PC-9 (cell line): ENCODE data around the gene ETV6. TPM values are rescaled to one million over a fixed set of nuclear protein-coding genes. Genes with fewer than 3 reads are reported as not detected.

Experiments
- BruUV-seq: library from RNA; stranded (reverse); fragments of 400-500 nt; replicated peaks from 2 replicates; lab custom pipeline; 2021; lab: Mats Ljungman, UMichigan
- CTCF ChIA-PET: fragments of 300-600 bp; sonication (Branson Sonifier 250); formaldehyde crosslinking; loops from one replicate; lab custom pipeline; 2022; ENCODE audit warnings: antibody characterized with exemption; lab: Charles Lee
- POLR2A ChIA-PET: fragments of 300-600 bp; sonication (Branson Sonifier 250); formaldehyde crosslinking; loops from one replicate; lab custom pipeline; 2022; ENCODE audit warnings: antibody characterized with exemption; ENCODE audit not compliant: unreplicated experiment; lab: Charles Lee
- DNase-seq, 2 experiments: peaks; one replicate each; pipeline versions ENCODE4 v3.0.0 to v3.0.0-alpha.2; 2015 to 2022; ENCODE audit warnings: mixed read lengths in 1 of 2
- H2AFZ ChIP-seq: fragments of 200-600 bp; sonication (generic); 2 replicates; pipeline ENCODE4 v1.8.1; 2017; ENCODE audit warnings: antibody characterized with exemption
- H3F3A ChIP-seq: fragments of 200-600 bp; sonication (generic); 2 replicates; pipeline ENCODE4 v1.8.1; 2017; ENCODE audit warnings: antibody characterized with exemption, mild to moderate bottlenecking, low read depth; ENCODE audit not compliant: insufficient read depth
- H3K27ac ChIP-seq: fragments of 200-600 bp; sonication (generic); 2 replicates; pipeline ENCODE4 v1.6.1; 2016; ENCODE audit warnings: mixed run types
- H3K27me3 ChIP-seq: fragments of 200-600 bp; sonication (generic); 2 replicates; pipeline ENCODE4 v1.6.1; 2016; ENCODE audit warnings: low read depth, mixed run types; ENCODE audit not compliant: insufficient read depth
- H3K36me3 ChIP-seq: fragments of 200-600 bp; sonication (generic); 2 replicates; pipeline ENCODE4 v1.6.1; 2016; ENCODE audit warnings: low read depth, mixed run types
- H3K4me1 ChIP-seq: fragments of 200-600 bp; sonication (generic); replicated peaks from 2 replicates; pipeline ENCODE4 v1.6.1; 2016; ENCODE audit warnings: mixed run types; ENCODE audit not compliant: insufficient read depth
- H3K4me2 ChIP-seq: fragments of 200-600 bp; sonication (generic); 2 replicates; pipeline ENCODE4 v1.6.1; 2017; ENCODE audit warnings: mixed run types
- H3K4me3 ChIP-seq: fragments of 200-600 bp; sonication (generic); 2 replicates; pipeline ENCODE4 v1.6.1; 2016; ENCODE audit warnings: mixed run types
- H3K79me2 ChIP-seq: fragments of 200-600 bp; sonication (generic); 2 replicates; pipeline ENCODE4 v1.6.1; 2017; ENCODE audit warnings: low read depth, mixed run types
- H3K9me2 ChIP-seq: fragments of 200-600 bp; sonication (generic); 2 replicates; pipeline ENCODE4 v1.8.1; 2017; ENCODE audit warnings: mild to moderate bottlenecking; ENCODE audit not compliant: insufficient read depth
- H3K9me3 ChIP-seq: fragments of 200-600 bp; sonication (generic); 2 replicates; pipeline ENCODE4 v1.8.1; 2016; ENCODE audit warnings: low read depth; ENCODE audit not compliant: insufficient read depth
- H4K20me1 ChIP-seq: fragments of 200-600 bp; sonication (generic); 2 replicates; pipeline ENCODE4 v1.8.1; 2017; ENCODE audit not compliant: insufficient read depth
- CTCF ChIP-seq: fragments of 200-600 bp; sonication (generic); conservative IDR thresholded peaks from 2 replicates; pipeline ENCODE4 v1.6.1; 2017; ENCODE audit warnings: mixed run types, antibody characterized with exemption, mild to moderate bottlenecking, moderate library complexity
- EZH2 ChIP-seq: fragments of 200-600 bp; sonication (generic); IDR thresholded peaks from 2 replicates; pipeline ENCODE4 v1.8.0; 2017; ENCODE audit warnings: antibody characterized with exemption, low read depth
- intact Hi-C: fragments of 100-400 bp; cut with micrococcal nuclease; formaldehyde crosslinking; loops from one replicate; pipeline ENCODE4 v1.10.0; 2022; ENCODE audit not compliant: unreplicated experiment
- total RNA-seq: library from RNA; stranded (reverse); gene quantifications from 2 replicates; pipeline ENCODE4 v1.2.3, GENCODE V29; 2021

Gene ETV6
- total RNA-seq, 1 experiment from 2014 or later: 62.8 TPM

- DNase-seq: no peak
- no TSS peak for BruUV-seq
- no peak for TF ChIP-seq EZH2
- no peak for TF ChIP-seq CTCF
Measured at GRCh38 chr12:11777451-11777850, 128.0 kb downstream of the ETV6 start.

GRCh38 chr12:11777962-11778361 is 128.5 kb downstream of the ETV6 start:
- CTCF ChIA-PET: no interaction called here

More at GRCh38 chr12:11777451-11777850, 128.0 kb downstream of the ETV6 start:
- 0 out of 2 replicates have a peak, but pooled peaks cover 3% of the 10 kb centered on the region for H4K20me1 ChIP-seq
- peaks cover 17% of the 10 kb centered on the region for H3K79me2 ChIP-seq
- H3K27ac ChIP-seq: no peak overlapping the region
- intact Hi-C loops: no loop called here
- H3K9me3 ChIP-seq: no peaks in the 10 kb centered on the region
- no peaks in the 10 kb centered on the region for H3K27me3 ChIP-seq
- peaks cover 3% of the 10 kb centered on the region; the same call in 1 of the 2 replicates for H3K36me3 ChIP-seq
- H3F3A ChIP-seq: no peaks in the 10 kb centered on the region; the same call in 1 of the 2 replicates
- ChIA-PET CTCF (no interaction called here), POLR2A (no interaction called here)
- H3K4me3 ChIP-seq: no peak overlapping the region
- peaks cover 2% of the 10 kb centered on the region for H3K4me1 ChIP-seq
- H3K9me2 ChIP-seq: no peaks in the 10 kb centered on the region
- H2AFZ ChIP-seq: no peak overlapping the region
- H3K4me2 ChIP-seq: no peak overlapping the region

More at GRCh38 chr12:11777962-11778361, 128.5 kb downstream of the ETV6 start:
- no peaks in the 10 kb centered on the region for H3K36me3 ChIP-seq
- intact Hi-C loops: no loop called here
- no peaks in the 10 kb centered on the region for H3F3A ChIP-seq
- H2AFZ ChIP-seq: no peak overlapping the region
- BruUV-seq: no TSS peak
- 0 out of 2 replicates have a peak, but pooled peaks cover 3% of the 10 kb centered on the region for H4K20me1 ChIP-seq
- H3K4me2 ChIP-seq: no peak overlapping the region
- no peaks in the 10 kb centered on the region for H3K9me2 ChIP-seq
- no peaks in the 10 kb centered on the region for H3K4me1 ChIP-seq
- DNase-seq: no peak
- H3K27ac ChIP-seq: no peak overlapping the region
- H3K4me3 ChIP-seq: no peak overlapping the region
- peaks cover 19% of the 10 kb centered on the region for H3K79me2 ChIP-seq
- H3K9me3 ChIP-seq: no peaks in the 10 kb centered on the region
- TF ChIP-seq EZH2 (no peak), CTCF (no peak)
- POLR2A ChIA-PET: no interaction called here
- H3K27me3 ChIP-seq: no peaks in the 10 kb centered on the region
